GM12875 (cell line): ENCODE data around the gene PKD1L1.

Source experiments
- H3K4me3 ChIP-seq: one replicate; pipeline ENCODE4 v1.5.1; 2011; ENCODE audit warnings: low read depth, low read length, control low read depth
- TF ChIP-seq, protein P1 (sequence below): IDR thresholded peaks from 2 replicates; pipeline ENCODE4 v1.5.1; 2011; ENCODE audit warnings: low read depth, mild to moderate bottlenecking, control low read depth, inconsistent platforms, low read length, moderate library complexity, borderline replicate concordance; ENCODE audit not compliant: insufficient read depth

PKD1L1 gene

GRCh38 chr7:47837826-47838225 lies 110.4 kb downstream of the PKD1L1 start:
- H3K4me3 ChIP-seq, result no peak overlapping the region
- TF ChIP-seq, protein P1, sequence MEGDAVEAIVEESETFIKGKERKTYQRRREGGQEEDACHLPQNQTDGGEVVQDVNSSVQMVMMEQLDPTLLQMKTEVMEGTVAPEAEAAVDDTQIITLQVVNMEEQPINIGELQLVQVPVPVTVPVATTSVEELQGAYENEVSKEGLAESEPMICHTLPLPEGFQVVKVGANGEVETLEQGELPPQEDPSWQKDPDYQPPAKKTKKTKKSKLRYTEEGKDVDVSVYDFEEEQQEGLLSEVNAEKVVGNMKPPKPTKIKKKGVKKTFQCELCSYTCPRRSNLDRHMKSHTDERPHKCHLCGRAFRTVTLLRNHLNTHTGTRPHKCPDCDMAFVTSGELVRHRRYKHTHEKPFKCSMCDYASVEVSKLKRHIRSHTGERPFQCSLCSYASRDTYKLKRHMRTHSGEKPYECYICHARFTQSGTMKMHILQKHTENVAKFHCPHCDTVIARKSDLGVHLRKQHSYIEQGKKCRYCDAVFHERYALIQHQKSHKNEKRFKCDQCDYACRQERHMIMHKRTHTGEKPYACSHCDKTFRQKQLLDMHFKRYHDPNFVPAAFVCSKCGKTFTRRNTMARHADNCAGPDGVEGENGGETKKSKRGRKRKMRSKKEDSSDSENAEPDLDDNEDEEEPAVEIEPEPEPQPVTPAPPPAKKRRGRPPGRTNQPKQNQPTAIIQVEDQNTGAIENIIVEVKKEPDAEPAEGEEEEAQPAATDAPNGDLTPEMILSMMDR, result no peak

DNA sequence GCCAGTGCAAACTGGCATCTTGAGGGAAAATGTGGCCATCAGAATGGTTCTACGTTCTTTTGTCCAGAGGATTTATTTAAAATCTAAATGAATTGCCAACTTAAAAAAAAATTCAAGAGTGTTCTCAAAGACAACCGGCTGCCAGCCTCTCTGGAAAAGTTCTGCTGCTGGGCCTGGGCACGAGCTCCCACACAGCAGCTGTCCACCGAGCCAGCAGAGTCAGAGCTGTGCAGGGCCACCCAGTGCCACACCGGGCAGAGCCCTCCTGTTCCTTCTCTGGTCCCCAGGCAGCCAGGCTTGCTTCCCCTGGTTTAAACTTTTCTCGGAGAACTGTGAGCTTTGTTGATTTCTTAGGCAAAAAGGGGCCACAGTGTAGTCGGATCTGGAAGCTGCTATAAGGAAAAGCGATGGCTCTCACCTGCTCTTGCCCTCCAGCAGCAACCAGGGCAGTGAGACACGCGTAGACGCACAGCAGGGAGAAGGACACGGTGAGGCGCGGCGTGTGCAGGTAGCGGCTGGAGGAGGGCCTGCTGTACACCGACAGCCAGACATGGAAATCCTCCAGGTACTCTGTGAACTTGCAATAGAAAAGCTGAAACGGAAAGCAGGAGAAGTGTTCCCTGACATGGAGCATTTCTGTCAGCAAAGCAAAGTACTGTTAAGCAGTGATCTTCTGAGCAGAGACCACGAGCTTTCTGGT lies 111.6 kb downstream of the PKD1L1 start:
- TF ChIP-seq, protein P1, result no peak

GRCh38 chr7:47836080-47836479 lies 112.2 kb downstream of the PKD1L1 start:
- H3K4me3 ChIP-seq, result no peak overlapping the region
- TF ChIP-seq, protein P1, result no peak

More for the DNA sequence above, 111.6 kb downstream of the PKD1L1 start:
- H3K4me3 ChIP-seq, result no peak overlapping the region

DNA sequence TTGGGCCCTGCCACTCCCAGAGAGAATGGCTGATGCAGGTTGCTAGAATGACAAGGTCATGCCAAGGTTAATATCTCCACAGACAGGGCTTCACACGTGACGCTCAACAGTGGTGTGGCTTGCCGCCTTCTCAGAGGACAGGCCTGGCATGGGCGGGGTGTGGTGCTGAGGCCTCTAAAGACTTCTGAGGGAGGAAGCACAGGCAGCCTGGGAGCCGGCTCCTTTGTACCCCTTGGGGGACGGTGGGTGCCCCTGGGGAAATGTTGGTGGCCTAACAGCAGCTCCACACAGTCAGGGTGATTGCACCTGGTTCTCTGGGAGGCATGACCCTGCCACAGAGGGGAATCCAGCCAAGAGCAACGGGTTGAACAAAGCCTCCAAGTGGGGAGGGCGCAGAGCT lies 115.1 kb downstream of the PKD1L1 start:
- TF ChIP-seq, protein P1, result no peak
- H3K4me3 ChIP-seq, result no peak overlapping the region

DNA sequence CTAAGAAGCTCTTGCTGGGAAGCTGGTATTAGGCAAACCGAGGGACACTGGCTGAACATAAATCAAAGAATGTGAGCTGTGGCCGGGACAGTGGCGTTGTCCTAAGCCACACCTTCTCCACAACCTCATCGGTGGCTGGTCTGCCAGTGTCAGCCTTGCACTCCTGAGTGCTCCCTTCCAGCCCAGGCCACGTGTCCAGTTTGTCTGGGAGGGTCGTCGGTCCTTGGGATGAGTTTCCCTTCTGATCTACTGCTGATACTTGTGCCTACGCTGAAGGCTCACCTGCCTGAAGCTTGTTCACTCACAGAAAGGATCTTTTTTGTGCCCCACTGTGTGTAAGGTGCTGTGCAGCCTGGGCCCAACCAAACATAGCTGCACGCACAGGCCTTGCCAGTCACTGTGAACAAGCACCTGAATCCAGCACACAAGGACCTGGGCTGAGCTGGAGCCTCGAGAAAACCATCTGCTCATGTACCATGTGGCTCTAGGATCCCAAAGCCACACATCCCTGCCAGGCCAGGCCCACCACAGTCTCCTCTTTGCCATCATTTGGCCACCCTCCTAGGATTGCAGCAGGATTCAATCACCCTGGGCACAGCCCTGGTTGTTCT lies 116.1 kb downstream of the PKD1L1 start:
- TF ChIP-seq, protein P1, result no peak
- H3K4me3 ChIP-seq, result no peak overlapping the region

DNA sequence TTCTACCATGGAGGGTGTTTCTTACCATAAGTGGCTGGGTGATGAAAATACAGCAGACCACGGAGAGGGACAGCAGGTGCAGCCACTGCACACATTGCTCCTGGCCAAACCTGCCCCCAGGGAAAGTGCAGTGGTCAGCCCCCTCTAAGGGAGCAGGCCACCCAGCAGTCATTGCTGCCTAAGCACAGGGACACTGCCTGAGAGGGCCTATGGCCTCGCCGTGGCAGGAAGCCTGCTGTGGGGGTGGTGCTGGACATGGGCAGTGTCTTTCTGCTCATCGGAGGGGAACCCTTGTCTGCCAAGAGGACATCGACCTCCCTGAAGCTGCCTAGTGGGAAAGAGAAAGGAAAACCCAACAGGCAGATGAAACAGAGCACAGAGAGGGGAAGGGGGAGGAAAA lies 118.3 kb downstream of the PKD1L1 start:
- no peak overlapping the region for H3K4me3 ChIP-seq
- TF ChIP-seq, protein P1, result no peak

DNA sequence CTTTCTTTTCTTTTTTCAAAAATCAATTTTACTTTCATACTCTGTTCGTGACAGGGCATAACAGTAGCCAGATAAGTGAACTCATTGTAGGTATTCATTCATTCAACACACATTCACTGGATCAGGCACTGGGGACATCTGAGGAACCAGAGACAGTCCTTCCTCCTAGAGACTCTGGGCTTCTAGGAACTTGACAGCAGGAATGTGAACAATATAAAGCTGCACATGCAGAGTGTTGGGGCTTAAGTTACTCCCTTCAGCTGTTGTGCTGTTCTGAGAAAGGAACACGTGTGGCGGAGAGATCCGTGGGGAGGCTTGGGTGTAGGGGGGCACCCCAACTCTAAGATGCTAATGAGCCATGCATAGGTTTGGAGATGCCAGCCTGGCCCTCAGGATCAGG lies 120.4 kb downstream of the PKD1L1 start:
- TF ChIP-seq, protein P1, result no peak
- no peak overlapping the region for H3K4me3 ChIP-seq
